ENCODE results near the gene DHDDS.

DNA sequence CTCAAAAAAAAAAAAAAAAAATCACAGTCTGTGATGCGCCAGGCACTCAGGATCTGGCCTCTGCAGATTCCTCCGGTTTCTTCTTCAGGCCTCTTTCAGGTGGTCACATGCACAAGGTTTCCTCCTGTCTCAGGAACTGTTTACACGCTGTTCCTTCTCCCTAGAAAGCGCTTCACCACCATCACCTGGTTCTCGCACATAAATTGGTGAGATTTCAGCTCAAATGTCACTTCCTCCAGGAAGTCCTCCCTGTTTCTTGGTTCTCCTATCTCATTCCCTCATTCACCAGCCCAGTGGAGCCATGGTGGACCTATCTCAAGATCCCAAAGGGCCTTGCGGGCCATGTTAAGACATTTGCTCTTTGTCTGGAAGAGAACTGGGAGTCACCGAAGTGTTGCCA lies 66.8 kb downstream of the DHDDS start:
- TF ChIP-seq, protein P1, sequence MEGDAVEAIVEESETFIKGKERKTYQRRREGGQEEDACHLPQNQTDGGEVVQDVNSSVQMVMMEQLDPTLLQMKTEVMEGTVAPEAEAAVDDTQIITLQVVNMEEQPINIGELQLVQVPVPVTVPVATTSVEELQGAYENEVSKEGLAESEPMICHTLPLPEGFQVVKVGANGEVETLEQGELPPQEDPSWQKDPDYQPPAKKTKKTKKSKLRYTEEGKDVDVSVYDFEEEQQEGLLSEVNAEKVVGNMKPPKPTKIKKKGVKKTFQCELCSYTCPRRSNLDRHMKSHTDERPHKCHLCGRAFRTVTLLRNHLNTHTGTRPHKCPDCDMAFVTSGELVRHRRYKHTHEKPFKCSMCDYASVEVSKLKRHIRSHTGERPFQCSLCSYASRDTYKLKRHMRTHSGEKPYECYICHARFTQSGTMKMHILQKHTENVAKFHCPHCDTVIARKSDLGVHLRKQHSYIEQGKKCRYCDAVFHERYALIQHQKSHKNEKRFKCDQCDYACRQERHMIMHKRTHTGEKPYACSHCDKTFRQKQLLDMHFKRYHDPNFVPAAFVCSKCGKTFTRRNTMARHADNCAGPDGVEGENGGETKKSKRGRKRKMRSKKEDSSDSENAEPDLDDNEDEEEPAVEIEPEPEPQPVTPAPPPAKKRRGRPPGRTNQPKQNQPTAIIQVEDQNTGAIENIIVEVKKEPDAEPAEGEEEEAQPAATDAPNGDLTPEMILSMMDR (IDR thresholded peaks at IDR 0.05) = no peak
- no peak for TF ChIP-seq POLR2A (IDR thresholded peaks at IDR 0.05)

All from prostate gland (tissue), 2 donors.